Hair follicular keratinocyte (primary cell): ENCODE measurements around the gene CMTM5. TPM values are rescaled to one million over a fixed set of nuclear protein-coding genes. Genes with fewer than 3 reads are reported as not detected.

Source experiments
- total RNA-seq: library from RNA; depleted of rRNA; stranded (reverse); fragments of >200 nt; gene quantifications from 2 replicates; pipeline ENCODE4 v1.2.3, GENCODE V29; 2015

CMTM5 gene, protein sequence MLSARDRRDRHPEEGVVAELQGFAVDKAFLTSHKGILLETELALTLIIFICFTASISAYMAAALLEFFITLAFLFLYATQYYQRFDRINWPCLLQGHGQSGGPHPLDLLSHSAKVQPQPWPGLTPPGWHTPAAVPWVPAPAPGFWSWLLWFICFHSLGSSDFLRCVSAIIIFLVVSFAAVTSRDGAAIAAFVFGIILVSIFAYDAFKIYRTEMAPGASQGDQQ
- total RNA-seq: not detected in 2 replicates

DNA sequence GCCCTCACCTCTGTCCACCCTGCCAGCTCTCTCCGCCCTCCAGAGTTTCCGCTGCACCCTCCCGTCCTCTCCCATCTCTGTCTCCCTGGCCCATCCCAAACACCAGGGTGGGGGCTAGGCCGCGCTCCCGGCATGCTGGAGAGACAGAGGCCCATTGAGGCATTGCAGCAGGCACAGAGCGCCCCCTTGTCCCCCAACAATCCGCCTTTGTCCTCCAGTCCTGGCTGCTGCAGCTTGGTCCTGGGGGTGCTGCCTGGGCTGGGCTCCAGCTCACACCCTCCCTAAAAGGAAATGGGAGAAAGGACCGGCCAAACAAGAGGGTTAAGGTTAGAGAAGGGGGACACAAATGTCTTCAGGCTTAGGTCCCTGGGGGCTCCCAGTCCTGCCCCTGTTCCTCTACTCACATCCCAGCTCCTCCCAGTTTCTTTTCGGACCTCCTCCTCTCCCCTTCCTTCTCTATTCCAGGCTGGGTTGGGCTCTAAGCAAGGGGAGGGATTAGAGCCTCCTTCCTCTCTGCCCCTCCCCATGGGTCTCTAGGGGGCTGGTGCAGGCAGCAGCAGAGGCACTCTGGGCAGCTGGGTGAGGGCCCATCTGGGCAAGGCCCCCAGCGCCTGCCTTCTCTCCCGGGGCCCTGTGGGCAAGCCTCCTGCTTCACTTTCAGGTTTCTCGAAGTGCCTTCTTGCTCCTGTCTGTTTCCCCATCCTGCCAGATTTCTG, at the start of gene CMTM5:
Gene CMTM5, plus strand, starts transcription at position 565 of the 716 bp plus-strand sequence. CDS start 206 bp downstream, outside the sequence.

DNA sequence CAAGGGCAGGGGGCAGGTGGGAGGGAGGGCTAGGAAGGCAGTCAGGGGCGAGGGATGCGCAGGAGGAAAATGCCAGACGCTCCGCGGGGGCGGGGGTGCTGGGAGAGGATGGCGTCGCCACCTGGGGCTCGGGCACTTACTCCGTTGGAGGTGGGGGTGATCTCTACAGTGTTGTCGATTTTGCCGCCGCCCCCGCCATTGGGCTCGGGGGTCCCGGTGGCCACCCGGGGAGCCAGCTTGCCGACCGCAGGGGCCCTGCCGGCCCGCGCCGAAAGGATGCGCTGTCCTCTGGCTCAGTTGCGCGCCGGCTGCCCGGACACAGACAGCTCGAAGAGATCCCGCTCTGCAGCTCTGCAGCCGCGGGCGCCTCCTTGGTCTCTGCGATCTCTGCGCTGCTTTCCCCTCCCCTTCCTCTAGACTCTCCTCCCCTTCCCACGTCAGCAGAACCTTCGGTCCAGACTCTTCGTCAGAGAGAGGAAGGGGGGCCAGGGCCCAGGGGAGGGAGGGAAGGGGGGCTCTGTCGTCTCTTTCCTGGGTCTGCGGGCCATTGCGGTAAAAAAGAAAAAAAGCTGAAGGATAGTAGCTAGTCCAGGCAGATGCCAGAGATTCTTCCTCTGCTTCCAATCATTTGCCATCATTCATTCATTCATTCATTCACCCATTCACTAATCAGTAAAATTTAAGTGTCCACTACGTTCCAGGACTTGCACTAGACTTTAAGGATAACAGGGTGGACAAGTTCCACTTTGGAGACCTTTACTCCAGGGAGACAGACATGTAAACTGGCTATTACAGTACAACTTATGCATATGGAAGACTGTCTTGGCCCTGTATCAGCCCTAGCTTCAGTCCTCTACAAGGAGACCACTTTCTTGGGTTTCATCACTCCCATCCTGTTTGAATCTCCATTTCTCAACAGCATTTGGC, 24.1 kb upstream of the CMTM5 start, which contains the start of gene SLC22A17:
Gene SLC22A17, minus strand, starts transcription at position 382 of the 927 bp plus-strand sequence.

DNA sequence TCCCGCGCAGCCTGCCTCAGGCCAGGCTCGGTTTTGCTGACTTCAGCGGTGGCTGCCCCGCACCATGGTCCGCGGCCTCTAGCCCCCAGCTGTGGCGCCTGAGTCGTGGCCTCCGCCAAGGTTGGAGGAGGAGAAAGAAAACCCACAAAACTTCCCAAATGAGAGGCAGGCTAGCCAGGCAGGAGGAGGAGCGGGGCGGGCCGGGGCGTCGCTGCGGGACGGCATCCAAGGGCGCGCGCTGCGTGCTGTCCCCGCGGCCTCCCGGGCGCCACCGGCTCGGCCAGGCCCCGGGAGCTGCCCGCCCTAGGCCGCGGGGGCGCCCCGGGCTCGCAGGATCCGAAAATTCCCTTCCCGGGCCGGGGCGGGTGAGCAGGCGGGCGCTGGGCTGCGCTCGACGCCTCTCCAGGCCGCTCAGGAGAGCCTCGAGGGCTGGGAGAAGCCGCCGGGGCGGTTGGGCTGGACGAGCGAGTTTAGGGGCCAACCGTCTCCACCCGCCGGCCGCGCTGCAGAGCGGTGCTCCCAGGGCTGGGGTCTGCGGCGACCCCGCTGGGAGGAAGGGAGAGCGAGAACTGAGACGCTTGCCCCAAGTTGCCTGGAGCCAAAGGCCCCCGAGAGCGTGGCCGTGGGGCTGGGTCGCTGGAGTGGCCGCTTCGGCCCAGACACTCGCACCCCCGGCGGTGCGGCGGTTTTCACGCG, 11.7 kb upstream of the CMTM5 start, which contains the start of gene EFS:
Gene EFS, minus strand, starts transcription at position 137 of the 696 bp plus-strand sequence. CDS start 147 bp downstream, outside the sequence.

DNA sequence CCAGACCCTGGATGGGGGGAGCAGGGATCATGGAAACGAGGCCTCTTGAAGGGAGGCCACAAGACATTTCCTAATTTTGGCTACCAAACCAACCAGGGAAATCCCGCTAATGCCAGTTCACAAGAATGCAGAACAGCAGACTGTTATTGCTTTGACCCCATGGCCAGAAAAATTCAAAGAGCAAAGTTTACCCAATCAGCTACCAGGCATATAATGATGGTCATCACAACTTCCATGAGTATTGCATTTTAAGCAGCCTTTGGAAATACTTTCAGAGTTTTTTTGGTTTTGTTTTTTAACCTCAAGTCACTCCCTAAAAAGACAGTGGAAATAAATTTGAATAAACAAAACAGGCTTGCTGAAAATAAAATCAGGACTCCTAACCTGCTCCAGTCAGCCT, 4.3 kb upstream of the CMTM5 start, which contains the start of gene IL25:
Gene IL25, plus strand, starts transcription at position 301 of the 400 bp plus-strand sequence.

DNA sequence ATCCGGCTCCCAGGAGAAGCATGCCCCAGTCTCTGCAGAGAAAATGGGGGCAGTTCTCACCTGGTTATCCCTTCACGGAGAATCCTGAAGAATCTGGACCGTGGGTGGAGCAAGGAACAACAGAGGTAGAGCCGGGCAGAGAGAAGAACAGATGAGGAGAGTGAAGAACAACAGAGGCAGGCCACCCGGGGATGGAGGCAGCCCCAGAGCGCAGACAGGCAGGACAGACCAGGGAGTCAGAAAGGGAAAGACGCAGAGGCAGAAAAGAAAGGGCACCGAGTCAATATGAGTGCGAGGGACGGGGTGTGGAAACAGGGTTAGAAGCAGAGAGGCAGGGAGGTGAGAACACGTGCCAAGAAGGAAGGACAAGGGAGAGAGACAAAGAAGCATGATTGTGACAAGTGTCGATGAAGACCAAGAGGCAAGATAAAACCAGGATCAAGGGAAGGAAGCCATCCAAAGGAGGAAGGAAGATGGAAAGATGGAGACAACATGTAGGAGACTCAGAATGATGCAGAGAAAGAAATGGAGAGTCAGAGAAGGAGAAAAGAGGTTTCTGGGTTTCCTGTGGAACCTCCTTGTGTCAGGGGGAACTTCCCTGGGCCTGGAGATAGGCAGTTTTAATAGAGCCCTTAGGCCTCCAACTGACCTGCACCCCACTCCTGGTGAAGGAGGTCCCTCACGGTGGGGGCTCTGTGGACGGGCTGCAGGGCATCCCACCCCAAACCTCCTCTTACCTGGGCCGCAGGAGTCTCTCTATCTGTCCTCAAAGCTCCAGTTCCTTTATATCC, 30.9 kb downstream of the CMTM5 start, which contains the start of gene MYH6:
Gene MYH6, minus strand, starts transcription at position 758 of the 791 bp plus-strand sequence. CDS start 1,050 bp downstream, outside the sequence.

Other genes starting within 250 kb of the CMTM5 start
- 53.1 and 61.2 TPM in 2 replicates for gene SLC7A8, start 193.4 kb upstream of the CMTM5 start, total RNA-seq
- not detected in 2 replicates for gene RNF212B, start 139.1 kb upstream of the CMTM5 start, total RNA-seq
- 11.6 and 14.8 TPM in 2 replicates for gene HOMEZ, start 90.9 kb upstream of the CMTM5 start, total RNA-seq
- gene PPP1R3E, start 74.2 kb upstream of the CMTM5 start, total RNA-seq: 0.70 and 3.3 TPM in 2 replicates
- 25.4 and 25.6 TPM in 2 replicates for gene BCL2L2, start 70.2 kb upstream of the CMTM5 start, total RNA-seq
- 34.5 and 56.2 TPM in 2 replicates for gene PABPN1, start 55.6 kb upstream of the CMTM5 start, total RNA-seq
- 1.4 and 5.9 TPM in 2 replicates for gene SLC22A17, start 24.2 kb upstream of the CMTM5 start, total RNA-seq
- 8.2 and 10.1 TPM in 2 replicates for gene EFS, start 11.9 kb upstream of the CMTM5 start, total RNA-seq
- gene IL25, start 4.2 kb upstream of the CMTM5 start, total RNA-seq: not detected in 2 replicates
- not detected in 2 replicates for gene MYH6, start 31.2 kb downstream of the CMTM5 start, total RNA-seq
- gene MYH7, start 58.6 kb downstream of the CMTM5 start, total RNA-seq: not detected in 2 replicates
- gene NGDN, start 92.7 kb downstream of the CMTM5 start, total RNA-seq: 21.9 and 37.1 TPM in 2 replicates
- 0.23 TPM in 1 of 2 replicates, not detected in the other for gene ZFHX2, start 174.7 kb downstream of the CMTM5 start, total RNA-seq
- 2.7 and 4.8 TPM in 2 replicates for gene THTPA, start 179.2 kb downstream of the CMTM5 start, total RNA-seq
- 53.6 and 70.6 TPM in 2 replicates for gene AP1G2, start 190.7 kb downstream of the CMTM5 start, total RNA-seq
- gene JPH4, start 201.7 kb downstream of the CMTM5 start, total RNA-seq: not detected in 2 replicates